ENCODE measurements around the gene XRCC4. TPM values are rescaled to one million over a fixed set of nuclear protein-coding genes. Genes with fewer than 3 reads are reported as not detected.
A peak's percentile ranks its signal among the peaks of the same experiment; 100 is the strongest.

The XRCC4 gene
- total and polyA plus RNA-seq, 2 of the 13 experiments (the other 11 are each of a cell fraction or from before 2014, with no cell fraction given): 2.8 to 12.6 TPM

GRCh38 chr5:83076742-83077661 lies at the start of gene XRCC4, which contains the start of gene TMEM167A (continued):
- TF ChIP-seq, protein P1, sequence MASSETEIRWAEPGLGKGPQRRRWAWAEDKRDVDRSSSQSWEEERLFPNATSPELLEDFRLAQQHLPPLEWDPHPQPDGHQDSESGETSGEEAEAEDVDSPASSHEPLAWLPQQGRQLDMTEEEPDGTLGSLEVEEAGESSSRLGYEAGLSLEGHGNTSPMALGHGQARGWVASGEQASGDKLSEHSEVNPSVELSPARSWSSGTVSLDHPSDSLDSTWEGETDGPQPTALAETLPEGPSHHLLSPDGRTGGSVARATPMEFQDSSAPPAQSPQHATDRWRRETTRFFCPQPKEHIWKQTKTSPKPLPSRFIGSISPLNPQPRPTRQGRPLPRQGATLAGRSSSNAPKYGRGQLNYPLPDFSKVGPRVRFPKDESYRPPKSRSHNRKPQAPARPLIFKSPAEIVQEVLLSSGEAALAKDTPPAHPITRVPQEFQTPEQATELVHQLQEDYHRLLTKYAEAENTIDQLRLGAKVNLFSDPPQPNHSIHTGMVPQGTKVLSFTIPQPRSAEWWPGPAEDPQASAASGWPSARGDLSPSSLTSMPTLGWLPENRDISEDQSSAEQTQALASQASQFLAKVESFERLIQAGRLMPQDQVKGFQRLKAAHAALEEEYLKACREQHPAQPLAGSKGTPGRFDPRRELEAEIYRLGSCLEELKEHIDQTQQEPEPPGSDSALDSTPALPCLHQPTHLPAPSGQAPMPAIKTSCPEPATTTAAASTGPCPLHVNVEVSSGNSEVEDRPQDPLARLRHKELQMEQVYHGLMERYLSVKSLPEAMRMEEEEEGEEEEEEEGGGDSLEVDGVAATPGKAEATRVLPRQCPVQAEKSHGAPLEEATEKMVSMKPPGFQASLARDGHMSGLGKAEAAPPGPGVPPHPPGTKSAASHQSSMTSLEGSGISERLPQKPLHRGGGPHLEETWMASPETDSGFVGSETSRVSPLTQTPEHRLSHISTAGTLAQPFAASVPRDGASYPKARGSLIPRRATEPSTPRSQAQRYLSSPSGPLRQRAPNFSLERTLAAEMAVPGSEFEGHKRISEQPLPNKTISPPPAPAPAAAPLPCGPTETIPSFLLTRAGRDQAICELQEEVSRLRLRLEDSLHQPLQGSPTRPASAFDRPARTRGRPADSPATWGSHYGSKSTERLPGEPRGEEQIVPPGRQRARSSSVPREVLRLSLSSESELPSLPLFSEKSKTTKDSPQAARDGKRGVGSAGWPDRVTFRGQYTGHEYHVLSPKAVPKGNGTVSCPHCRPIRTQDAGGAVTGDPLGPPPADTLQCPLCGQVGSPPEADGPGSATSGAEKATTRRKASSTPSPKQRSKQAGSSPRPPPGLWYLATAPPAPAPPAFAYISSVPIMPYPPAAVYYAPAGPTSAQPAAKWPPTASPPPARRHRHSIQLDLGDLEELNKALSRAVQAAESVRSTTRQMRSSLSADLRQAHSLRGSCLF (CRISPR knock-in tag; IDR thresholded peaks at IDR 0.05; ENCODE audit: borderline replicate concordance): 0 out of 2 replicates have a peak, but pooled peaks have one; percentile 24
- TF ChIP-seq SRY (CRISPR knock-in tag; IDR thresholded peaks at IDR 0.05) (peak; percentile 86; the same call in 1 of the 2 replicates), KMT2A (CRISPR knock-in tag; IDR thresholded peaks at IDR 0.05) (peak; percentile 88), ZNF619 (CRISPR knock-in tag; IDR thresholded peaks at IDR 0.05) (peak; percentile 30; the same call in 1 of the 2 replicates), ZNF350 (CRISPR knock-in tag; IDR thresholded peaks at IDR 0.05; ENCODE audit: borderline replicate concordance, low read depth) (peak; percentile 52; the same call in 1 of the 2 replicates), NFKB2 (CRISPR knock-in tag; IDR thresholded peaks at IDR 0.05; ENCODE audit: borderline replicate concordance) (peak; percentile 74; the same call in 1 of the 2 replicates), PPARG (CRISPR knock-in tag; conservative IDR thresholded peaks at IDR 0.05) (no peak; the same call in 1 of the 2 replicates), ARNT2 (CRISPR knock-in tag; IDR thresholded peaks at IDR 0.05; ENCODE audit: low read depth) (peak; percentile 47; the same call in 1 of the 2 replicates), SOX6 (IDR thresholded peaks at IDR 0.05) (no peak), SOX6 (CRISPR knock-in tag; IDR thresholded peaks at IDR 0.05) (peak; percentile 69), ZNF614 (CRISPR knock-in tag; IDR thresholded peaks at IDR 0.05; ENCODE audit: borderline replicate concordance) (0 out of 2 replicates have a peak, but pooled peaks have one; percentile 56), PHF20 (CRISPR knock-in tag; IDR thresholded peaks at IDR 0.05) (peak; percentile 88), HOXA3 (CRISPR knock-in tag; IDR thresholded peaks at IDR 0.05) (peak; percentile 68; the same call in 1 of the 2 replicates), ZNF776 (CRISPR knock-in tag; IDR thresholded peaks at IDR 0.05) (0 out of 2 replicates have a peak, but pooled peaks have one; percentile 52), RBFOX2 (IDR thresholded peaks at IDR 0.05; ENCODE audit: low read depth, low read length) (peak; percentile 92), MEIS2 (CRISPR knock-in tag; IDR thresholded peaks at IDR 0.05) (0 out of 2 replicates have a peak, but pooled peaks have one; percentile 25), RXRB (CRISPR knock-in tag; IDR thresholded peaks at IDR 0.05; ENCODE audit: borderline replicate concordance) (peak; percentile 34; the same call in 1 of the 2 replicates), SMAD3 (CRISPR knock-in tag; IDR thresholded peaks at IDR 0.05) (peak; percentile 70; the same call in 1 of the 2 replicates), KMT2B (CRISPR knock-in tag; IDR thresholded peaks at IDR 0.05) (peak; percentile 90), PHF5A (CRISPR knock-in tag; IDR thresholded peaks at IDR 0.05; ENCODE audit: low read depth, unreplicated experiment) (no peak), CEBPZ (IDR thresholded peaks at IDR 0.05; ENCODE audit: low read length) (0 out of 2 replicates have a peak, but pooled peaks have one; percentile 33), WIZ (CRISPR knock-in tag; IDR thresholded peaks at IDR 0.05) (no peak)
